Spleen (tissue), 11 donors: ENCODE data around the gene TMEM120B. TPM values are rescaled to one million over a fixed set of nuclear protein-coding genes. Genes with fewer than 3 reads are reported as not detected.

Source experiments
- DNase-seq: peaks from one replicate; pipeline ENCODE4 v3.0.0-alpha.2; 2020
- H3K27ac ChIP-seq, 8 donors: fragments of 200-600 bp; sonication (generic) in 7 of 8; 1 replicate in 4 of 8; 2 replicates in 4 of 8; pipeline versions ENCODE4 v1.5.0 to v1.8.0; 2016 to 2021; ENCODE audit warnings: inconsistent platforms in 4 of 8, mild to moderate bottlenecking in 4 of 8, moderate library complexity in 1 of 8
- H3K27me3 ChIP-seq, 7 donors: fragments of 200-600 bp; sonication (generic) in 6 of 7; replicated peaks in 1 of 7; 1 replicate in 4 of 7; 2 replicates in 3 of 7; pipeline versions ENCODE4 v1.5.0 to v1.8.0; 2016 to 2021; ENCODE audit warnings: inconsistent platforms in 3 of 7, mild to moderate bottlenecking in 1 of 7
- H3K36me3 ChIP-seq, 6 donors: fragments of 200-600 bp; sonication (generic) in 5 of 6; 1 replicate in 4 of 6; 2 replicates in 2 of 6; pipeline versions ENCODE4 v1.5.0 to v1.8.0; 2016 to 2021; ENCODE audit warnings: inconsistent platforms in 2 of 6
- H3K4me1 ChIP-seq, 6 donors: fragments of 200-600 bp; sonication (generic) in 5 of 6; 1 replicate in 3 of 6; 2 replicates in 3 of 6; pipeline versions ENCODE4 v1.5.0 to v1.8.0; 2016 to 2021; ENCODE audit warnings: inconsistent platforms in 3 of 6
- H3K4me3 ChIP-seq, 8 donors: fragments of 200-600 bp; sonication (generic) in 7 of 8; 1 replicate in 4 of 8; 2 replicates in 4 of 8; pipeline versions ENCODE4 v1.5.0 to v1.8.0; 2016 to 2021; ENCODE audit warnings: inconsistent platforms in 4 of 8, mild to moderate bottlenecking in 4 of 8, moderate library complexity in 2 of 8
- H3K9me3 ChIP-seq, 8 donors: fragments of 200-600 bp; sonication (generic) in 7 of 8; 1 replicate in 4 of 8; 2 replicates in 4 of 8; pipeline versions ENCODE4 v1.5.0 to v1.8.0; 2016 to 2021; ENCODE audit warnings: inconsistent platforms in 4 of 8
- POLR2A ChIP-seq, 3 donors: fragments of 450-650 bp; IDR thresholded peaks; one replicate each; pipeline ENCODE4 v1.5.1; 2017; ENCODE audit warnings: antibody characterized with exemption in 3 of 3, mild to moderate bottlenecking in 1 of 3
- POLR2AphosphoS5 ChIP-seq, 3 donors: sonication (generic); formaldehyde crosslinking; IDR thresholded peaks; one replicate each; pipeline ENCODE4 v1.5.1; 2017; ENCODE audit warnings: antibody characterized with exemption in 3 of 3
- WGBS, 5 donors: extraction: QIAGEN DNeasy Blood & Tissue Kit in 3 of 5; methylation state at CpG; one replicate each; pipeline versions ENCODE4 v1.1.5 to v1.1.7; 2013 to 2018; 5-methylcytosine and 5-hydroxymethylcytosine counted together
- intact Hi-C: fragments of 100-400 bp; cut with DNase I; formaldehyde crosslinking; loops from one replicate; pipeline ENCODE4 v1.15.0; 2023; ENCODE audit warnings: low total_unique reads
- polyA plus RNA-seq, 3 donors: library from polyadenylated mRNA; stranded (reverse); fragments of 200-250 nt; gene quantifications; one replicate each; pipeline ENCODE4 v1.2.1, GENCODE V29; 2013
- total RNA-seq, 7 donors: library from RNA; depleted of rRNA in 3 of 7; stranded (reverse); fragments of >200 nt in 3 of 7; fragmentation: NEBNext Ultra II Directional in 4 of 7; extraction: Animal tissue kit (Norgen Biotek cat#: 25700) in 4 of 7; gene quantifications; one replicate each; pipeline versions ENCODE4 v1.1.0 to v1.2.1, GENCODE V29; 2016 to 2021
- TF ChIP-seq, protein P1 (sequence below), 11 experiments: fragments of 200-600 bp in 7 of 11; fragments of 450-650 bp in 4 of 11; sonication (generic) in 4 of 11; IDR thresholded peaks in 8 of 11; conservative IDR thresholded peaks in 3 of 11; 1 replicate in 7 of 11; 2 replicates in 4 of 11; pipeline versions ENCODE4 v1.4.0 to v1.8.0; 2016 to 2021; ENCODE audit warnings: antibody characterized with exemption in 11 of 11, inconsistent platforms in 4 of 11, mild to moderate bottlenecking in 1 of 11
- donor health status: healthy with polysubstance abuse.
- donor health status: DM: no; HTN: no; CAD: no; lungs with moderate emphysema.
- donor health status: DM: no; HTN: no; CAD: no.
- donor health status: Bipolar disorder and iron deficiency.
- donor health status: healthy.
- donor health status: DM: no; HTN: no; CAD: no.
- donor health status: DM: yes; HTN: yes; CAD: no.

Gene TMEM120B
- total and polyA plus RNA-seq, 10 donors: 2.9 to 8.9 (median 5.8) TPM

DNA sequence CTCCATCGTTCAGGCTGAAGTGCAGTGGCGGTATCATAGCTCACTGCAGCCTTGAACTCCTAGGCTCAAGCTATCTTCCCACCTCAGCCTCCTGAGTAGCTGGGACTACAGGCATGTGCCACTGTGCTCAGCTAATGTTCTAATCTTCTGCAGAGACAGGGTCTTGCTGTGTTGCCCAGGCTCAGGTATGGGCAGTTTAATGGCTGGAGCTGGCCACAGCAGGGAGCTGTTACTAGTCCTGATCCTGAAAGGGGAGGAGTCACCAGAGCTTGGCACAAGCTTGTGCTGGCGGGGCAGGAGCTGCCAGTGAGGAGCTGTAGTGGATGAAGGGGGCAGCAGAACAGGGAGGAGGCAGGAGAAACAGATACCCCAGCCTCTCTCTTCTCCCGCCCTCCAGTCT lies 10.6 kb downstream of the TMEM120B start:
- 92 to 95% (median 93%) methylated on average over 4 of the region's 4 CpGs for WGBS, 5 donors
- intact Hi-C loops: no loop called here
- TF ChIP-seq, protein P1, sequence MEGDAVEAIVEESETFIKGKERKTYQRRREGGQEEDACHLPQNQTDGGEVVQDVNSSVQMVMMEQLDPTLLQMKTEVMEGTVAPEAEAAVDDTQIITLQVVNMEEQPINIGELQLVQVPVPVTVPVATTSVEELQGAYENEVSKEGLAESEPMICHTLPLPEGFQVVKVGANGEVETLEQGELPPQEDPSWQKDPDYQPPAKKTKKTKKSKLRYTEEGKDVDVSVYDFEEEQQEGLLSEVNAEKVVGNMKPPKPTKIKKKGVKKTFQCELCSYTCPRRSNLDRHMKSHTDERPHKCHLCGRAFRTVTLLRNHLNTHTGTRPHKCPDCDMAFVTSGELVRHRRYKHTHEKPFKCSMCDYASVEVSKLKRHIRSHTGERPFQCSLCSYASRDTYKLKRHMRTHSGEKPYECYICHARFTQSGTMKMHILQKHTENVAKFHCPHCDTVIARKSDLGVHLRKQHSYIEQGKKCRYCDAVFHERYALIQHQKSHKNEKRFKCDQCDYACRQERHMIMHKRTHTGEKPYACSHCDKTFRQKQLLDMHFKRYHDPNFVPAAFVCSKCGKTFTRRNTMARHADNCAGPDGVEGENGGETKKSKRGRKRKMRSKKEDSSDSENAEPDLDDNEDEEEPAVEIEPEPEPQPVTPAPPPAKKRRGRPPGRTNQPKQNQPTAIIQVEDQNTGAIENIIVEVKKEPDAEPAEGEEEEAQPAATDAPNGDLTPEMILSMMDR (IDR thresholded peaks at IDR 0.05 in 8 of 11, conservative IDR thresholded peaks at IDR 0.05 in 3 of 11): no peak
- TF ChIP-seq POLR2A (IDR thresholded peaks at IDR 0.05) (no peak), POLR2AphosphoS5 (IDR thresholded peaks at IDR 0.05) (no peak)

DNA sequence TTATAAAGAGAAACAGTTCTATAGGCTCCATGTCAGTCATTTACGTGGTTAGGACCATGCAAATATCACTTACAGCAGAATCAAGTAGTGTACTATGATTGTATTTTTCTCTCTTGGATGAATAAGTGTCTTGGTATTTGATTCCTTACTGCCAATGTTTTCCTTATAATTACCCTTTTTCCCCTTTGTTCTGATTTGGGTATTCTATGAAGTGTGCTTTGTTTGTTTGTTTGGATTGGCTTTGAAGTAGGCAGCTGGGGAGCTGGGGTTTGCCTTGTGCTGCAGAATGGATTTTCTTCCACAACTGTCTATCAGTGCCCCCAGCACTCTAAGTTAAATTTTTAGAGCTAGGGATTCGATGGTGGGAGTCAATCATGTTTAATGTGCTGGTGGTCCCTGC lies 12.4 kb downstream of the TMEM120B start:
- Histone ChIP-seq H3K4me3 (no peak overlapping the region), H3K27ac (no peak overlapping the region), H3K9me3 (no peaks in the 10 kb centered on the region), H3K36me3 (peaks cover 0 to 8% (median 0%) of the 10 kb centered on the region in 6 donors), H3K27me3 (no peaks in the 10 kb centered on the region), H3K4me1 (peaks cover 0 to 11% (median 0%) of the 10 kb centered on the region in 6 donors)
- intact Hi-C loops: no loop called here
- TF ChIP-seq POLR2A (IDR thresholded peaks at IDR 0.05): no peak
- no peak for TF ChIP-seq POLR2AphosphoS5 (IDR thresholded peaks at IDR 0.05)
- TF ChIP-seq, protein P1 (IDR thresholded peaks at IDR 0.05 in 8 of 11, conservative IDR thresholded peaks at IDR 0.05 in 3 of 11): no peak
- no peak for DNase-seq
- 90 to 98% (median 94%) methylated on average over 2 of the region's 2 CpGs for WGBS, 5 donors

More for the DNA sequence above, 10.6 kb downstream of the TMEM120B start:
- no peaks in the 10 kb centered on the region for H3K27me3 ChIP-seq
- H3K36me3 ChIP-seq: peaks cover 0 to 8% (median 0%) of the 10 kb centered on the region in 6 donors
- DNase-seq: no peak
- no peaks in the 10 kb centered on the region for H3K4me1 ChIP-seq
- no peaks in the 10 kb centered on the region for H3K9me3 ChIP-seq
- H3K4me3 ChIP-seq: no peak overlapping the region
- no peak overlapping the region for H3K27ac ChIP-seq

DNA sequence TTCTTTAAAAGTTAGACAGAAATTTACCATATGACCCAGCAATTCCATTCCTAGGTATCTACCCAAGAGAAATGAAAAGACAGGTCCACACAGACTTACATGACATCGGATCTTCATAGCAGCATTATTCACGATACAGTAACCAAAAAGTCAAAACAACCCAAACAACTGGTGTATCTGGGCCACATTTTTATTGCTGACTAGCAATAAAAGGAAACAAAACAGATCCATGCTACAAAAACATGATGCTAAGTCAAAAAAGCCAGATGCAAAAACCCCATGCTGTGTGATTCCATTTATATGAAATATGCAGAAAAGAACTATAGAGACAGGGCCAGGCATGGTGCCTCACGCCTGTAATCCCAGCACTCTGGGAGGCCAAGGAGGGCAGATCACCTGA lies 12.9 kb downstream of the TMEM120B start:
- WGBS, 5 donors: 92 to 98% (median 97%) methylated on average over 3 of the region's 3 CpGs

DNA sequence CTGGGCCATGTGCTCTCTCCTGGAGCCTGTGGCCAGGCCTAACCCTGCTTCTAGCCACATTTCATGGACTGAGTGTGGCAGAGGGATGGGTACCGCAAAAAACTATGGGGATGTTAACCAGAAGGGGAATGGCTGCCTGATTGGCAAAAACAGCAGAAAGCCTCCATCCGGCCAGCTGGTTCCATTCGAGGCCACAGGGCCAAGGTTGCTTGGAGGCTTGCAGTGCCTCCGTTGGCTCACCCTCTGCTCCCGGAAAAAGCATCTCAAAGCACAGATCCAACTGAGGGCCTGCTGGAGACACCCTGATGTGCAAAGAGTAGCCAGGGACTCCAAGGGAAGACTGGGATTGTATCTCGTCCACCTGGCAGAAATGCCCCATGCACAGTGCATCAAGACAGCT lies 16.5 kb downstream of the TMEM120B start:
- Histone ChIP-seq H3K27ac (peak overlapping the region in 1 of 8 donors; percentile 28), H3K9me3 (no peaks in the 10 kb centered on the region), H3K4me3 (no peak overlapping the region), H3K4me1 (peaks cover 0 to 11% (median 0%) of the 10 kb centered on the region in 6 donors), H3K27me3 (no peaks in the 10 kb centered on the region), H3K36me3 (peaks cover 0 to 8% (median 0%) of the 10 kb centered on the region in 6 donors)
- WGBS, 5 donors: 74 to 83% (median 80%) methylated on average over 5 to 6 of the region's 6 CpGs
- no peak for DNase-seq
- TF ChIP-seq, protein P1 (IDR thresholded peaks at IDR 0.05 in 8 of 11, conservative IDR thresholded peaks at IDR 0.05 in 3 of 11): no peak
- TF ChIP-seq POLR2A (IDR thresholded peaks at IDR 0.05): no peak
- TF ChIP-seq POLR2AphosphoS5 (IDR thresholded peaks at IDR 0.05): peak in 2 of 3 donors; percentile 40 to 51
- intact Hi-C loops: no loop called here

More for the DNA sequence above, 12.9 kb downstream of the TMEM120B start:
- peaks cover 0 to 8% (median 0%) of the 10 kb centered on the region in 6 donors for H3K36me3 ChIP-seq
- H3K9me3 ChIP-seq: no peaks in the 10 kb centered on the region
- H3K27ac ChIP-seq: no peak overlapping the region
- H3K4me3 ChIP-seq: no peak overlapping the region
- intact Hi-C loops: no loop called here
- H3K4me1 ChIP-seq: peaks cover 0 to 11% (median 0%) of the 10 kb centered on the region in 6 donors
- TF ChIP-seq POLR2AphosphoS5 (IDR thresholded peaks at IDR 0.05): no peak
- no peak for TF ChIP-seq POLR2A (IDR thresholded peaks at IDR 0.05)
- no peak for DNase-seq
- no peaks in the 10 kb centered on the region for H3K27me3 ChIP-seq
